ENCODE results near the gene CNTLN.
"Not testable (repeated sequence)": the region's sequence is repeated elsewhere in the genome, so short reads cannot be mapped to it uniquely, and the experiment has no call there.

Gene CNTLN

GRCh38 chr9:17138503-17138902, 3.7 kb downstream of the CNTLN start:
- H3K27me3 Mint-ChIP-seq, result peaks cover 28% of the 10 kb centered on the region
- DNase-seq, result no peak
- H3K9me3 Mint-ChIP-seq, result peaks cover 7% of the 10 kb centered on the region
- peaks cover 2% of the 10 kb centered on the region for H3K36me3 Mint-ChIP-seq
- peaks cover 12% of the 10 kb centered on the region for H3K4me1 Mint-ChIP-seq
- CTCF ChIA-PET, result no interaction called here
- no peak overlapping the region for H3K4me3 Mint-ChIP-seq
- H3K27ac Mint-ChIP-seq, result no peak overlapping the region

DNA sequence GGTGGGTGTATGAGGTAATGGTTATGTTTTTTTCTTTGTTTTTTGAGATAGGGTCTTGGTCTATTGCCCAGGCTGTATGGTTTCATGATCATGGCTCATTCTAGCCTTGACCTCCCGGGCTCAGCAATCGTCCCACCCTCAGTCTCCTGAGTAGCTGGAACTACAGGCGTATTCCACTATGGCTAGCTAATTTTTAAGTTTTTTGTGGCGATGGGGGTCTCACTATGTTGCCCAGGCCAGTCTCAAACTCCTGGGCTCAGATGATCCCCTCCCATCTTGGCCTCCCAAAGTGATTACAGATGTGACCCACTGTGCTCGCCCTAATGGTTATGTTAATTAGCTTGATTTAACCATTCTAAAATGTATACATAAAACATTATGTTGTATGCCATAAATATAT, 5.6 kb downstream of the CNTLN start:
- peaks cover 6% of the 10 kb centered on the region for H3K9me3 Mint-ChIP-seq
- H3K4me3 Mint-ChIP-seq, result no peak overlapping the region
- H3K27me3 Mint-ChIP-seq, result peaks cover 10% of the 10 kb centered on the region
- H3K27ac Mint-ChIP-seq, result no peak overlapping the region
- no peak for DNase-seq
- CTCF ChIA-PET, result no interaction called here
- H3K36me3 Mint-ChIP-seq, result no peaks in the 10 kb centered on the region
- peaks cover 5% of the 10 kb centered on the region for H3K4me1 Mint-ChIP-seq

GRCh38 chr9:17148324-17148723, 13.5 kb downstream of the CNTLN start:
- CTCF ChIA-PET, result interaction anchor here (0.6 kb wide), 1 partner anchor 247 kb away, joined by 3 read pairs; no protein-coding TSS in a partner anchor
- H3K9me3 Mint-ChIP-seq, result peaks cover 9% of the 10 kb centered on the region
- no peaks in the 10 kb centered on the region for H3K36me3 Mint-ChIP-seq
- H3K27ac Mint-ChIP-seq, result no peak overlapping the region
- no peak overlapping the region for H3K4me3 Mint-ChIP-seq
- H3K4me1 Mint-ChIP-seq, result no peaks in the 10 kb centered on the region
- no peaks in the 10 kb centered on the region for H3K27me3 Mint-ChIP-seq
- DNase-seq, result no peak

GRCh38 chr9:17159469-17159868, 24.6 kb downstream of the CNTLN start:
- CTCF ChIA-PET, result no interaction called here
- H3K9me3 Mint-ChIP-seq, result peaks cover 8% of the 10 kb centered on the region
- no peaks in the 10 kb centered on the region for H3K27me3 Mint-ChIP-seq
- no peaks in the 10 kb centered on the region for H3K36me3 Mint-ChIP-seq
- DNase-seq, result no peak
- no peak overlapping the region for H3K4me3 Mint-ChIP-seq
- no peak overlapping the region for H3K27ac Mint-ChIP-seq
- H3K4me1 Mint-ChIP-seq, result no peaks in the 10 kb centered on the region

GRCh38 chr9:17160327-17160726, 25.5 kb downstream of the CNTLN start:
- Mint-ChIP-seq H3K27me3 (no peaks in the 10 kb centered on the region), H3K4me3 (no peak overlapping the region), H3K4me1 (no peaks in the 10 kb centered on the region), H3K36me3 (no peaks in the 10 kb centered on the region), H3K9me3 (peaks cover 4% of the 10 kb centered on the region), H3K27ac (no peak overlapping the region)
- no peak for DNase-seq
- CTCF ChIA-PET, result no interaction called here

GRCh38 chr9:17165764-17166163, 30.9 kb downstream of the CNTLN start:
- no peaks in the 10 kb centered on the region for H3K4me1 Mint-ChIP-seq
- H3K36me3 Mint-ChIP-seq, result no peaks in the 10 kb centered on the region
- CTCF ChIA-PET, result no interaction called here
- no peak overlapping the region for H3K4me3 Mint-ChIP-seq
- H3K27me3 Mint-ChIP-seq, result no peaks in the 10 kb centered on the region
- no peak overlapping the region for H3K27ac Mint-ChIP-seq
- H3K9me3 Mint-ChIP-seq, result peaks cover 5% of the 10 kb centered on the region
- no peak for DNase-seq

GRCh38 chr9:17166346-17166745, 31.5 kb downstream of the CNTLN start:
- Mint-ChIP-seq H3K27me3 (no peaks in the 10 kb centered on the region), H3K27ac (no peak overlapping the region), H3K9me3 (peaks cover 8% of the 10 kb centered on the region)

DNA sequence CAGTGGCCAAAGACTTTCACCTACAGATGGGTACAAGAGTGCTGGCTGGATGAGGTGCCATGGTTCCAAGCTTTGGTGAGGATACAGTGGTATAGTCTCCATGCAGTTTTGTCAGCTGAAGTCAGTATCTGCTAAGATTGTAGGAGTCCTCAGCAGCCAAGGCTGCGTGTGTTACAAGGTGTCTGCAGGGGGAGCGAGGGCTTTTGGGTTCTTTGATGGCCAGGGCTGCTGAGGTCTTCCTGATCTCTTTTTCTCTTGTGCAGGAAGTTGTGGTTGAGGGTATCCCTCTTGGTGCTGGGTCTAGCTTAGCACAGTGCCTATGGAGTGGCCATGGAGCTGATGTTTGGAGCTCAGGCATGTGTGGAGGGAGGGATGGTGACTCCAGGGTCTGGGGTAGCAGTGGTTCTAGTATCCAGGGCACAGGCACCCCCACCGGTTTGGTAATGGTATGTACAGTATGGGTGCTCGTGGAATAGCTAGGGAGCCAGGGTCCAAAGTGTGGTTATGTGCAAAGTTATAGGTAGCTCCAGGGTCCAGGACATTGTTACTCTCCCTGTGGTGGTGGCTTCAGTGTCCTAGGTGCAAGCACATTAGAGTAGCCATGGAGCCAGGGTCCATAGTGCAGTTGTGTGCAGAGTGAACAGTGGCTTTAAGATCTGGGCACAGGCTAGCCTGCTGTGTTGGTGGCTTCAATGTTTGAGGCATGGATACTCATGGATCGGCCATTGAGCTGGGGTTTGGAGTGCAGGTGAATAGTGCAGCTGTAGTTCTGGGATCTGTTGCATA, 36.7 kb downstream of the CNTLN start:
- Mint-ChIP-seq H3K36me3 (no peaks in the 10 kb centered on the region), H3K27ac (no peak overlapping the region)
- CTCF ChIA-PET, result no interaction called here

More at GRCh38 chr9:17166346-17166745, 31.5 kb downstream of the CNTLN start:
- H3K4me3 Mint-ChIP-seq, result no peak overlapping the region
- CTCF ChIA-PET, result no interaction called here
- H3K36me3 Mint-ChIP-seq, result no peaks in the 10 kb centered on the region
- DNase-seq, result no peak
- H3K4me1 Mint-ChIP-seq, result no peaks in the 10 kb centered on the region

DNA sequence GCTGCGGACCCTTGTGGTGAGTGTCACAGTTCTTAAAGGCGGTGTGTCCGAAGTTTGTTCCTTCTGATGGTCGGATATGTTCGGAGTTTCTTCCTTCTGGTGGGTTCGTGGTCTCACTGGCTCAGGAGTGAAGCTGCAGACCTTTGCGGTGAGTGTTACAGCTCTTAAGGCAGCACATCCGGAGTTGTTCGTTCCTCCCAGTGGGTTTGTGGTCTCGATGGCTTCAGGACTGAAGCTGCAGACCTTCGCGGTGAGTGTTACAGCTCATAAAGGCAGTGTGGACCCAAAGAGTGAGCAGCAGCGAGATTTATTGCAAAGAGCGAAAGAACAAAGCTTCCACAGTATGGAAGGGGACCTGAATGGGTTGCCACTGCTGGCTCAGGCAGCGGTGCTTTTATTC, 42.7 kb downstream of the CNTLN start:
- DNase-seq, H3K4me3 Mint-ChIP-seq, H3K27me3 Mint-ChIP-seq, H3K27ac Mint-ChIP-seq, H3K36me3 Mint-ChIP-seq, H3K9me3 Mint-ChIP-seq, CTCF ChIA-PET, H3K4me1 Mint-ChIP-seq: not testable (repeated sequence)

More for the DNA sequence above, 36.7 kb downstream of the CNTLN start:
- no peak overlapping the region for H3K4me3 Mint-ChIP-seq
- H3K9me3 Mint-ChIP-seq, result peaks cover 8% of the 10 kb centered on the region
- H3K27me3 Mint-ChIP-seq, result no peaks in the 10 kb centered on the region
- no peak for DNase-seq
- no peaks in the 10 kb centered on the region for H3K4me1 Mint-ChIP-seq

- CTCF ChIA-PET, result no interaction called here
- no peaks in the 10 kb centered on the region for H3K36me3 Mint-ChIP-seq
- H3K27me3 Mint-ChIP-seq, result no peaks in the 10 kb centered on the region
- H3K4me1 Mint-ChIP-seq, result no peaks in the 10 kb centered on the region
- H3K27ac Mint-ChIP-seq, result no peak overlapping the region
- H3K9me3 Mint-ChIP-seq, result peaks cover 2% of the 10 kb centered on the region
- no peak for DNase-seq
- no peak overlapping the region for H3K4me3 Mint-ChIP-seq
Measured at GRCh38 chr9:17185481-17186029, 50.7 kb downstream of the CNTLN start.

DNA sequence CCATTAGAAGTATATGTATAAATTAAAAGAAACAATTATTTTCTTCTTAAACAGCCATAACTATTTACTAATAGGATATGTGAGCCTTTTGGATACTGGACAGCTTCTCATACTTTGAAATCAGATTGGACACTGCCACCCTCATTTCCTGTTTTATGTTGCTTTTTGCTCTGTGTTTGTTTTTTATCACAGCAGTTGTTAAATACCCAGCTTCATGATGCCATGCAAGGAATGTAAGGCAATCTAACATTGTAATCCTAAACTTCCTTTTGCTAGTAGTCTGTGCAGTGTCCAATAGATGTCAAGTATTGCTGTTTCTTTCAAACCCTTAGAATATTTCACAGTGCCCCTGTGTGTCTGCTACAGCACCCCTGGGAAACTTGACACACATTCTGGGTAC, 56.2 kb downstream of the CNTLN start:
- Mint-ChIP-seq H3K9me3 (no peaks in the 10 kb centered on the region), H3K27ac (no peak overlapping the region), H3K36me3 (no peaks in the 10 kb centered on the region), H3K27me3 (no peaks in the 10 kb centered on the region), H3K4me3 (no peak overlapping the region), H3K4me1 (no peaks in the 10 kb centered on the region)
- CTCF ChIA-PET, result no interaction called here
- DNase-seq, result no peak

GRCh38 chr9:17204611-17205152, 69.8 kb downstream of the CNTLN start:
- CTCF ChIA-PET, result no interaction called here
- no peak overlapping the region for H3K27ac Mint-ChIP-seq
- H3K4me1 Mint-ChIP-seq, result no peaks in the 10 kb centered on the region
- no peak overlapping the region for H3K4me3 Mint-ChIP-seq
- no peaks in the 10 kb centered on the region for H3K36me3 Mint-ChIP-seq
- DNase-seq, result no peak
- no peaks in the 10 kb centered on the region for H3K27me3 Mint-ChIP-seq
- H3K9me3 Mint-ChIP-seq, result peaks cover 24% of the 10 kb centered on the region

DNA sequence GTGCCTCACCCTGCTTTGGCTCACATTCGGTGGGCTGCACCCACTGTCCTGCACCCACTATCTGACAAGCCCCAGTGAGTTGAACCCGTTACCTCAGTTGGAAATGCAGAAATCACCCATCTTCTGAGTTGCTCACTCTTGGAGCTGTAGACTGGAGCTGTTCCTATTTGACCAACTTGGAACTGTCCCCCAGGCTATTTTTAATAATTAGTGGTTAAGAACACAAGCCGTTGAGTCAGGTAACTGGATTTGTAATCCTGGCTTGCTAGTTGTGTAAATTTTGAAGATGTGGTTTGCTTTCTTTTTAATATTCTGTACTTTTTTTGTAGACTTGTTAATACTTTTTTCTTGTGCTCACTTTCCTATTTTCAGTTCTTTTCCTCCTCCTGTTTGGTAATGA, 81.2 kb downstream of the CNTLN start:
- CTCF ChIA-PET, result interaction anchor here (0.6 kb wide), 1 partner anchor 85 kb away, joined by 3 read pairs; no protein-coding TSS in a partner anchor
- Mint-ChIP-seq H3K9me3 (peaks cover 17% of the 10 kb centered on the region), H3K27ac (no peak overlapping the region), H3K4me1 (no peaks in the 10 kb centered on the region), H3K27me3 (no peaks in the 10 kb centered on the region), H3K36me3 (no peaks in the 10 kb centered on the region), H3K4me3 (no peak overlapping the region)
- no peak for DNase-seq

GRCh38 chr9:17216646-17217045, 81.8 kb downstream of the CNTLN start:
- Mint-ChIP-seq H3K4me3 (no peak overlapping the region), H3K36me3 (no peaks in the 10 kb centered on the region), H3K27me3 (no peaks in the 10 kb centered on the region), H3K4me1 (no peaks in the 10 kb centered on the region), H3K9me3 (peaks cover 17% of the 10 kb centered on the region), H3K27ac (no peak overlapping the region)
- CTCF ChIA-PET, result no interaction called here
- DNase-seq, result no peak

DNA sequence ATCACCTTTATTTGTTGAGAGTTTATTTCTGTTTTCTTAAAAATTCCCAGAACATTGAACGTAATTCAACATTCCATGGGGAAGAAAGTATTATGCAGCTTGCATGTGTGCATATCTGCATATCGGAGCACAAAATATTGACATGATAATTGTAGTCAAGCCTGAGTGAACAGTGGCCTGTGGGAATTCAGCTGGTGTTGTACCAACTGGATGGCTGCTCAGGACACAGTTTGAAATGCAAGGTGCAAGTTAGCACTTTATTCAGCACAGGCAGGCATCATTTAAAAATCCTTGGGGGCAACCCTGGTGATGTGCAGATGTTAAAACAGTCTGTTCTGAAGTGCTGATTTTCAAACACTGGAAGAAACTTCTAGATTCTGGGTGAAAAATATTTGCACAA, 82.4 kb downstream of the CNTLN start:
- Mint-ChIP-seq H3K36me3 (no peaks in the 10 kb centered on the region), H3K4me3 (no peak overlapping the region), H3K27me3 (no peaks in the 10 kb centered on the region), H3K9me3 (peaks cover 17% of the 10 kb centered on the region), H3K27ac (no peak overlapping the region), H3K4me1 (no peaks in the 10 kb centered on the region)
- DNase-seq, result no peak
- CTCF ChIA-PET, result no interaction called here
